Measurements from ENCODE around the gene PRSS12.
"Not testable (repeated sequence)": the region's sequence is repeated elsewhere in the genome, so short reads cannot be mapped to it uniquely, and the experiment has no call there.

The PRSS12 gene

DNA sequence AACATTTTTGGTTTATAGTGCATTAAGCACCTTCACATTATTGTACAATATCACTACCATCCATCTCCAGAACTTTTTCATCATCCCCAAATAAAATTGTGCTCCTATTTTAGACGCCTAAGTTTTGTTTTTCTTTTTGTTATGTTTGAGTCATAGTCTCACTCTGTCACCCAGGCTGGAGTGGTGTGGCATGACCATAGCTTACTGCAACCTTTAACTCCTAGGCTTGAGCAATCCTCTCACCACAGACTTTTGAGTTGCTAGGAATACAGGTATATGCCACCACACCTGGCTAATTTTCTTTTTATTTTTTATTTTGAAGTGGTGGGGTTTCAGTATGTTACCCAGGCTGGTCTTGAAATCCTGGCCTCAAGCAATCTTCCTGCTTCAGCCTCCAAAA, 33.9 kb downstream of the PRSS12 start:
- DNase-seq: no peak

GRCh38 chr4:118317691-118318090, 35.1 kb downstream of the PRSS12 start:
- DNase-seq: no peak

DNA sequence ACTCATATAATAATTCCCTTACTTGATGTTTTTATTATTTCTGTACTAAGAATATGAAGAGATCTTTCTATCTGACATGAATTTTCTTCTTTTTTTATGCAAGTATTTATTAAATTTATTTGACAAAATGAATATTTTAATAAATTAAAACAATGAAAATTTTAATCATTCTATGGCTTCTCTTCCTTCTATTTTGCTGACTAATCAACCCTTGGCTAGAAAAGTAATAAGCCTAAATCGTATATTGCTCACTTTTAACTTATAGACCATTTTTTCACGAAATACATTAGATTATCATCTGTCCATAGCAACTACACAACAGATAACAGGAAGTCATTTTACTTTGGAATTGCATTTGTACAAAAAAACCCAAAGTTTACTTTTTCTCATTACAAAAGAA, 38.6 kb downstream of the PRSS12 start:
- no peak for DNase-seq

GRCh38 chr4:118313098-118313497, 39.7 kb downstream of the PRSS12 start:
- peak; percentile 34 for DNase-seq

GRCh38 chr4:118308306-118309030, 44.3 kb downstream of the PRSS12 start:
- no peak for DNase-seq

- no peak for DNase-seq
Measured at GRCh38 chr4:118307643-118308042, 45.2 kb downstream of the PRSS12 start.

- not testable (repeated sequence) for DNase-seq
Measured at GRCh38 chr4:118299619-118300018, 53.2 kb downstream of the PRSS12 start.

GRCh38 chr4:118296729-118297128, 56.1 kb downstream of the PRSS12 start:
- peak; percentile 24 for DNase-seq

DNA sequence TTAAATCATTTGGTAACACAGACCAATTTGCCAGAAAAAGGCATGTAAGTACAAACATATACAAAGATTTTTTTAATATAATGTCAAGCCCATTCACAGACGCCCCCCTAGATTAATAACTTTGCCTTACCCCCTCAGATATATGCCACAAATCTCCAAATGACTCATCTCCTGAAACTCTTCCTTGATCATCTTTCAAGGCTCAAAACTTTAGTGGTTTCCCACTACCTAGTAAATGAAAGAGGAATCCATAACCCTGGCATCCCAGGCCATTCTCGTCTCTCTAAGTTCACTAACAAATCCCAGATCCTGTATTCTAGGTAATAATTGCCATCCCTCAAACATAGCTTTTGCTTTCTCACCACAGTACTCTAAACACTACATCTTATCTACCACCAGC, 61.9 kb downstream of the PRSS12 start:
- peak; percentile 56 for DNase-seq

GRCh38 chr4:118289794-118290193, 63.0 kb downstream of the PRSS12 start:
- DNase-seq: peak; percentile 97

- peak; percentile 63 for DNase-seq
Measured at GRCh38 chr4:118287711-118288451, 64.9 kb downstream of the PRSS12 start.

- DNase-seq: no peak
Measured at GRCh38 chr4:118286685-118287084, 66.1 kb downstream of the PRSS12 start.

DNA sequence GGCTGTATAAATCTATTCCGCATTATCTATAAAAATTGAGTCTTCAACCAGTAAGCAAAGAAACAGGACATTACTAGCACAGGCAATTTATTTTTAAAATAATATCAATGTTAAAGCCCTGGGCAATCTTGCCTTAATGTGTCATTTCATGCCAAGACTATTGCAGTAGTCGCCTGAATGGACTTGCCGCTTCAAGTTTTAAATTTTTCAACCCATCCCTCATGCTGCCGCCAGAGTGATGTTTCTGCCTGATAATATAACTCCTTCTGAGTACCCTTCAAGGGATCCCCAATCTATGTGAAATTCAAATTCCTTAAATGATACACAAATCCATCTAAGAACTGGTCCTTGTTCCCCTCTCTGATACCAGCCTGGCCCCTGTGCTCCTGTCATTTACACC, 66.9 kb downstream of the PRSS12 start:
- no peak for DNase-seq

DNA sequence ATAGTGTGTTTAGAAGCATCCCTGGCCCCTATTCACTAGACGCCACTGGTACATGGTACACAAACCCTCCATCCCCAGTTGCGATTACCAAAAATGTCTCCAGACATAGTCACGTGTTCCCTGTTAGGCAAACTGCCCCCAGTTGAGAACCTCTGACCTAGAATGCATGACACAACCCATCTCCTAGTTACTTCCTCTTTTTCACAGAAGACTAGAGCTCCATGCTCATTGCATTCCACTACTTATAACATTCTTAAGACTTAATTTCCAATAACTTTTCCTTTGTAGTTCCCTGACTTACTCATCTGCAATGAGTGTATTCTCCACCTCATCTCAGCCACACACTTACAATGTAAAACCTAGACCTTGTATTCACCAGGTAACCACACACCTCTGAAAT, 68.6 kb downstream of the PRSS12 start:
- DNase-seq: no peak

DNA sequence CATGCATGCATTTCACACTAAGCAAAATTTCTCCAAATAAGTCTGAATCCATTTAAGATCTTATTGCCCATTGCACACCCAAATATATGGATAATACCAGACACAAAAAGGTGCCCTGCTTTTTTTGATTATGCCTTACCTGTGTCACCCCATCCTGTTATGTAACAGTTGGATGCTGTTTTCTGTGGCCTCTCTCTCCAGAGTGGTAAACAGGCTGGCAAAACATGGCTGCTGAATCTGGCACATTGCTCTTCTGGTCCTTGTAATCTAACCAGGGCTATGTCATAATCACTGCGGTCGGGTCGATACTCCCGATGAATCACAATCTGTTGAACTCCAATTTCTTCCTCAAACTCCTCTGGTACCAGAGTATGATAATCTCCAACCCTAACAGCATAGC, 70.1 kb downstream of the PRSS12 start:
- peak; percentile 55 for DNase-seq

DNA sequence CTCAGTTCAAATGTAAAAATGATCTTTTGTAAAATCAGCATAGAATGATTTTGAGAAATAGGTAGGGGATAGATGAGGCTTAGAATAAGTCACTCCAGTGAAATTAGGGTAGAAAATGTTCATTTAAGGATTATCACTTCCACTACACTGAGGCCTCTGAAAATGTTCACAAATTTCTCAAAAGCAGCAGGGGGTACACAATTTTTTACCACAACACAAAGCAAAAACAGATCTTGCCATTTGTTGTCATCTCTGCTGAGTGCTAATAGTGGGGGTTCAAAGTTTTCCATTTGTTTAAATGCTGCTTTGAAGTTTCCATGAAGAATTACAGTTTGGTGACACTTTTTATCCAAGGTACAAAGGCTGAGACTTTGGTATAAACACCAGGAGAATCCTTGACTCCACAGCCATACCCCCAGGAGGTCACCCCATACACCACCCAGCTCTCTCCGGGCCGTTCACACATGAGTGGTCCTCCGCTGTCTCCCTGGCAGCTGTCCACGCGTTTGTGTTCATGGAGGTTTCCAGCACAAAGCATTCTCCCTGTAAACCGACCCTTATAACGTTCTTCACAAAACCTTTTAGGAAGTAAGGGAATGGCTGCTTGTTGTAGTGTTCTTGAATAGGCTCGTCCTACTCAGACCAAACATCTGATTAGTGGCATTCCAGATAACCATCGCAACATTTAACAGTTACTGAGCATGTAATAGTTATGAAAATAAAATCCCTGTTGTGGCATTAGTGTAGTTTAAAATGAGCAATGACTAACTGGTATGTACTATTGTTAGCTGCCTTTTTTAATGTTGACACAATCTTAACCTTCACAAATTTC, 71.0 kb downstream of the PRSS12 start:
- DNase-seq: peak; percentile 66

DNA sequence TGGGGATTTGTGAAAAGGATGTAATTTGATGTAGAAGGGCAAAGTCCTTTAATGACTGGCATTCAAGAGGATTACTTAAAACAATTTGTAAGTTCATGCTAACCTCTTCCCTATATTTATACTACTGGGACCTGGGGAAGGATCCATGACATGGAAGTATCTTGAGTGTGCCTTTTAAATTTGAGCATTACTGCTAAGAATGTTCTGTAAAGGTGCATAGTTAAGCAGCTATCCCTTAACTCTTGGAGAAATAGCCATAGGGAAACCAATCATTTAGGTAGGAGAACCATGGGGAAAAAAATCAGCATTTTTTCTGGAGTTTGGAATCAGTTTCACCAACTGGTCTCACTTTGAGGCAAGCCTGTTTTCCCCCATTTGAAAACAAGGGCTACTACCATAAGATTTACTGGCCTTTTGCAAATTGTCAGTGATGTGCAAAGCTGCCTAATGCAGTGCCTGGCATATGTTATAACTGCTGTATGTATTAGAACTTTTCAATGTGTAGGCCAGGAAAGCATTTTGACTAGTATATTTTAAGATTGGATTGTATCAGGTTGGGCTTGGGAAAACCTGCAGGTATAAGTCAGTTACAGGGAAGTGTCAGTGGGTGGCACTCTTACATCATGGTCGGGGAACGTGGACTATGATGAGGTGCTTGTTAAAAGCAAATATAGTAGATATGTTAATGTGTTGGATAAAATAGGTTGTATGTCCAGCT, 72.1 kb downstream of the PRSS12 start:
- DNase-seq: peak; percentile 81

DNA sequence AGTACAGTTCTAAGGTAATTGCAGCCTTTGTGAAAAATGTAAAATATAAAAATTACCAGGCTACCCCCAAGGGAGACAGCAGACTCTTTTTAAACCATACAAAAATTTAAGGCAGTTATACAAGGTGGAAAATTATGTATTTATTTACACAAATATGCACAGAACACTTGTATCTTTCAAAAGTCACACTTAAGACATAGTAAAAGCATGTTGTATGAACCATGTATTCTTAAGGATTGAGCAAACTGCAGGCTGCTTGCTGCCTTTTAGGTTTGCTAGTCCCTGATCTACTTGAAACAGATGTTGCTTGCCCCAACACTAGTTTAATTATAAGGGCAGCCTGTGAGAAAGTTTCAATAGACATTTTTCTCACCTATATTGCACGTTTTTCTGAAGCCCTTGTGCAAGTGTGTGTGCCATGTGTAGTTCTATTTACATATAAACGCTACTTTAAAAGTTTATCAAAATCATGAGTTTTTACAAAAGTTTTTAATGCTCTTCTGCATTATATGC, 72.8 kb downstream of the PRSS12 start:
- no peak for DNase-seq

- no peak for DNase-seq
Measured at GRCh38 chr4:118279328-118279727, 73.5 kb downstream of the PRSS12 start.

DNA sequence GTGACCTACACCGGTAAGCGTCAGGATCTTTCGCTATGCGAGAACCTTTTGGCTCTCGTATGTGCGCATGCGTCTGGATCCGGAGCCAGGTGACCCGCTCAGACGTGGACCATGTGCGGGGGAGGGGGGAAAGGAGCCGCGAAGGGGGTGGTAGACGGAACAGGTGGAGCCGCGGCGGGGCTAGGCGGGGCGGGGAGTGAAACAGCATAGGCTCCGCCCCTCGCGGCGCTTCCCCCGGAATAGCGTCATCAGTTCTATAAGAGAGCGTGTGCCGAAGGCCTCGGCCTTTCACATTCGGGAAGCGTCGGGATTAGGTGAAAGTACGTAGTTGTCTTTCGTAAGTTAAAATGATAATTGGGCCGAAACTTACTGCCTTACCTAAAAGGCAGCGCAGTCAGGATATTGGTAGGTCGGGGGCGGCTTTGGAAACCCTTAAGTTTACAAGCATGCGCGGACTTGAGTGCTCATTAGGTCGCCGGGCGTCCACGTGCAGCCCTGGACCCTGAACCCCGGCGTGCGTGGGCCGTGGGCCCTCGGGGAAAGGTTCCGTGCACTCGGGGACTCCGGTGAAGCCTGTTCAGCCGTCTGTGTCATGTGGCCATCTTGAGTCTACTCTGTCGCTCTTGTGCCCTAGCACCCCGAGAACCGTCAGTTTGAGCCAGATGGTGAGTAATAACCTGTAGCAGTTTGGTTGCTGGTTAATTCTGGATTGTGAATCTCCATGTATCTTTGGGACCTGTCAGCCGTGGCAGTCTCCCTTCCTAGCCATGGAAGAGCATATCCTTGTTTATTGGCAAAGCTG, 74.1 kb downstream of the PRSS12 start:
- DNase-seq: peak; percentile 93

GRCh38 chr4:118277243-118277642, 75.6 kb downstream of the PRSS12 start:
- no peak for DNase-seq

DNA sequence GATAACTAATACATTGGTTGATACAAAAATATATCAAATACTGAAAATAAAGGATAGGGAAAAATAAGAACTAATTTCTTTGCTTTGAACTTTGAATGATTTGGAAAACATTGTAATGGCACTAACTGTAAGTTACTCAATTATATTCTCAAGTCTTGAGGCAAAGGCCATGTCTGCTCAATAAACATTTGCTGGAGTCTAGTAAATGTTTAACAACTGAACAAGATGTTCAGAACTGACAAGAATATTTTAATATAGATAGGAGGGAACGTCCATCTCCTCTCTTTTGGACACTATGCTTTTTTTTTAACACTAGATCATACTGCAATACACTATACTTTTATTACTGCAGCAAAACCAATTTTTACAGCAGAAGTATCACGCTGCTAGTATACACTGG, 76.2 kb downstream of the PRSS12 start:
- no peak for DNase-seq
